SJCRH30 (cell line): ENCODE results near the gene YWHAQ. TPM values are rescaled to one million over a fixed set of nuclear protein-coding genes. Genes with fewer than 3 reads are reported as not detected.

Source experiments
- DNase-seq, 2 experiments: peaks; one replicate each; pipeline ENCODE4 v3.0.0-alpha.2; 2015 to 2020
- H3K27ac ChIP-seq: fragments of 250-450 bp; sonication (Bioruptor Pico); 2 replicates; pipeline ENCODE4 v1.5.1; 2020; ENCODE audit warnings: mild to moderate bottlenecking, moderate library complexity
- H3K27me3 ChIP-seq: fragments of 250-450 bp; sonication (Bioruptor Pico); 2 replicates; pipeline ENCODE4 v1.5.1; 2020; ENCODE audit warnings: mild to moderate bottlenecking, moderate library complexity
- H3K36me3 ChIP-seq: fragments of 250-450 bp; sonication (Bioruptor Pico); 2 replicates; pipeline ENCODE4 v1.5.1; 2020; ENCODE audit warnings: mild to moderate bottlenecking, moderate library complexity
- H3K4me1 ChIP-seq: fragments of 250-450 bp; sonication (Bioruptor Pico); 2 replicates; pipeline ENCODE4 v1.5.1; 2020; ENCODE audit warnings: mild to moderate bottlenecking, moderate library complexity
- H3K4me3 ChIP-seq: fragments of 250-450 bp; sonication (Bioruptor Pico); 2 replicates; pipeline ENCODE4 v1.5.1; 2020; ENCODE audit warnings: mild to moderate bottlenecking, moderate library complexity
- H3K9me3 ChIP-seq: fragments of 250-450 bp; sonication (Bioruptor Pico); replicated peaks from 2 replicates; pipeline ENCODE4 v1.5.1; 2020; ENCODE audit warnings: mild to moderate bottlenecking, moderate library complexity
- total RNA-seq: library from RNA; depleted of rRNA; stranded (reverse); fragments of >200 nt; shearing (Covaris generic); gene quantifications from 2 replicates; pipeline ENCODE4 v1.2.3, GENCODE V29; 2014; rRNA removed

YWHAQ gene
- total RNA-seq, 1 experiment from 2014 or later: 516 TPM

DNA sequence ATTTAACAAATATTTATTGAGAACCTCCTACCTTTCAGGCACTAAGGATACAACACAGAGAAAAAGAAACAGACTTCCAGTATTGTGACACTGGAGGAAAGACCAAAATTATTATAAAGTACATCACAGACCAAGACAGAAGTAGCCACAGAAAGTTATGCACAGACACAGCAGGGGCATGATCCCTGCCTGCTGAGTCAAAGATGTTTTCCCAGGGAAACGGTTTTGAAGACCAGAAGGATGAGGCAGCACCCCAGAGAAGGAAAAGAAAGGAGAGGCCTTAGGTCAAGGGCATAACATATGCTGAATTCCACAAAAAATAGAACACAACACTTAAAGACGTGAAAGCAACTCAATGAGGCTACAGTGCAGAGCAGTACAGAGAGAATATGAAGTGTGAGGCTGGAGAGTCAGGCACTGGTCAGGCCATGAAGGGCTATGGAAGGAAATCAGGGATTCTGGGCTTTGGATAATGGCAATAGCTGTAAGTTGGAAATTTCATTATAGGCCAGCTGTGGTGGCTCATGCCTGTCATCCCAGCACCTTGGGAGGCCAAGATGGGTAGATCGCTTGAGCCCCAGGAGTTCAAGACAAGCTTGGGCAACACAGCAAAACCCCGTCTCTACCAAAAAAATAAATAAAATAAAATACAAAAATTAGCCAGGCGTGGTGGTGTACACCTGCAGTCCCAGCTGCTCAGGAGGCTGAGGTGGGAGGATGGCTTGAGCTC lies 83.4 kb downstream of the YWHAQ start:
- Histone ChIP-seq H3K4me3 (no peak overlapping the region), H3K9me3 (no peaks in the 10 kb centered on the region), H3K27ac (no peak overlapping the region), H3K4me1 (peaks cover 3% of the 10 kb centered on the region; the same call in 1 of the 2 replicates), H3K27me3 (no peaks in the 10 kb centered on the region), H3K36me3 (no peaks in the 10 kb centered on the region)
- no peak for DNase-seq

GRCh38 chr2:9545502-9545901 lies 85.3 kb downstream of the YWHAQ start:
- no peak for DNase-seq
- Histone ChIP-seq H3K27ac (no peak overlapping the region), H3K4me3 (no peak overlapping the region), H3K36me3 (no peaks in the 10 kb centered on the region), H3K9me3 (no peaks in the 10 kb centered on the region), H3K4me1 (no peaks in the 10 kb centered on the region), H3K27me3 (no peaks in the 10 kb centered on the region)

DNA sequence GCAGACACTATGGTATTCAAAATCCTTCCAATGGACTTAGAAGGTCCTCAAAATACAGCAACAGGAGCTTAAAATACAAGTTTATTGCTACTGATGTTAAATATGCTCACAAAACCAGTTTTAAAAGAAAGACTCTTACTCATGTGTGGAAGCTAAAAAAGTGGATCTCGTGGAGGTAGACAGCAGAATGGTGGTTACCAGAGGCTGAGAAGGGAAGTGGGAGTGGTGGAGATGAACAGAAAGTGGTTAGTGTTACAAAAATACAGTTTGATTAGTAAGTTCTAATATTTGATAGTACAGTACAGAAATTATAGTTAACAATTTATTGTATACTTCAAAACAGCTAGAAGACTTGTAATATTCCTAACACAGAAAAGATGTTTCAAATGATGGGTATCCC lies 87.2 kb downstream of the YWHAQ start:
- DNase-seq: no peak
- Histone ChIP-seq H3K4me3 (no peak overlapping the region), H3K36me3 (no peaks in the 10 kb centered on the region), H3K27ac (no peak overlapping the region), H3K9me3 (no peaks in the 10 kb centered on the region), H3K4me1 (peaks cover 9% of the 10 kb centered on the region), H3K27me3 (no peaks in the 10 kb centered on the region)

DNA sequence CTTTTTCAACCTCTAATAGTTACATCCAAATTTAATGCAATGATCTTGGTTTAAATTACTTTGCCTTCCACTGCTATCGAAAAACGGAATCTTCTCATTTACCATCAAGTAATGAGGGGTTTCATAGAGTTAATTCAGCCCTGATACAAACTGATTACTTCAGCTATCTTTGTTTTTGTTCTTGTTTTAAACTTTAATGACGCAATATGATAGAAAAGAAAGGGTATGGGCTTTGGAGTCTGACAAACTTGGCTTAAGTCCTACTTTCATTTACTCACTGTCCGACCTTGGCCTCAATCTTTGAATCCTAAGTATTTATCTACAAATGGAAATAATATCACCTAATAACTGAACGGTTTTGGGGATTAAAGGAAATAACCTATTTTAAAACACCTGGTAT lies 91.3 kb downstream of the YWHAQ start:
- no peak for DNase-seq
- peaks cover 16% of the 10 kb centered on the region for H3K4me1 ChIP-seq
- H3K4me3 ChIP-seq: no peak overlapping the region
- no peaks in the 10 kb centered on the region for H3K9me3 ChIP-seq
- 0 out of 2 replicates have a peak, but pooled peaks cover under 1% of the 10 kb centered on the region for H3K36me3 ChIP-seq
- no peak overlapping the region for H3K27ac ChIP-seq
- no peaks in the 10 kb centered on the region for H3K27me3 ChIP-seq

- Histone ChIP-seq H3K27me3 (no peaks in the 10 kb centered on the region), H3K36me3 (peaks cover 3% of the 10 kb centered on the region; the same call in 1 of the 2 replicates), H3K9me3 (no peaks in the 10 kb centered on the region), H3K4me1 (peaks cover 16% of the 10 kb centered on the region), H3K27ac (peak overlapping the region; percentile 58), H3K4me3 (no peak overlapping the region)
- DNase-seq: peak in 1 of 2 experiments; percentile 78
Measured at GRCh38 chr2:9538000-9538507, 92.7 kb downstream of the YWHAQ start.

DNA sequence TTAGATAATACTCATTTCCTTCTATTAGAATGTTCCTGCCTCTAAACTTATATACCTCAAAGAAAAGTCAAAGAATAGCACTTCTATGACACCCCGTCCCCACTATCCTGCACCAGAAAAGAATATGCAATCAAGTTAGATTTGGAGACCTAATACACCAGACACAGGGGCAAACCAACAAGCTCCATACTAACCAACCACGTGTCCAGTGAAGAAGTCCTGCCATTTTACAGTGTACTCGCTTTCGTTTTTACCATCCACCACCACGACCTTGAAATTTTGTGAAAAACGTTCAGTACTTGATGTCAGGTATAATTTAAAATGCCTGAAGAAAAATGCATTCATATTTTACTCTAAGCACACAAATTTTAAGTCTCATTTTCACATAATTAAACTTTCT lies 94.3 kb downstream of the YWHAQ start:
- Histone ChIP-seq H3K27me3 (no peaks in the 10 kb centered on the region), H3K9me3 (no peaks in the 10 kb centered on the region), H3K4me1 (peaks cover 16% of the 10 kb centered on the region), H3K36me3 (peaks cover 6% of the 10 kb centered on the region; the same call in 1 of the 2 replicates), H3K4me3 (no peak overlapping the region), H3K27ac (no peak overlapping the region)
- no peak for DNase-seq

GRCh38 chr2:9535177-9535576 lies 95.6 kb downstream of the YWHAQ start:
- H3K9me3 ChIP-seq: no peaks in the 10 kb centered on the region
- DNase-seq: no peak
- no peak overlapping the region for H3K4me3 ChIP-seq
- H3K36me3 ChIP-seq: peaks cover 6% of the 10 kb centered on the region; the same call in 1 of the 2 replicates
- H3K4me1 ChIP-seq: peaks cover 16% of the 10 kb centered on the region
- no peaks in the 10 kb centered on the region for H3K27me3 ChIP-seq
- no peak overlapping the region for H3K27ac ChIP-seq

Other genes with a start within 250 kb of the YWHAQ start
- gene ITGB1BP1, start 207.5 kb downstream of the YWHAQ start, total RNA-seq: 63.0 and 68.7 TPM in 2 replicates
- 99.4 and 116 TPM in 2 replicates for gene CPSF3, start 207.3 kb downstream of the YWHAQ start, total RNA-seq
- not detected in 2 replicates for gene IAH1, start 156.4 kb downstream of the YWHAQ start, total RNA-seq
- 26.2 and 27.4 TPM in 2 replicates for gene ADAM17, start 75.2 kb downstream of the YWHAQ start, total RNA-seq
- 27.6 and 40.5 TPM in 2 replicates for gene TAF1B, start 212.5 kb upstream of the YWHAQ start, total RNA-seq